ENCODE data around the gene TCEA2.

GRCh38 chr20:64082126-64082731, 19.2 kb downstream of the TCEA2 start:
- TF ChIP-seq POLR2A (IDR thresholded peaks at IDR 0.05; ENCODE audit: low read length) (no peak), GATA1 (IDR thresholded peaks at IDR 0.05; ENCODE audit: low read depth, low read length) (no peak)

Measured in erythroblast (primary cell).